Panc1 (cell line): Measurements from ENCODE around the gene GALNT10.

ENCODE experiments used
- CTCF ChIP-seq: fragments of 450-650 bp; IDR thresholded peaks from 2 replicates; pipeline ENCODE4 v1.5.1; 2017; ENCODE audit warnings: mild to moderate bottlenecking
- POLR2AphosphoS5 ChIP-seq: IDR thresholded peaks from 2 replicates; pipeline ENCODE4 v1.6.1; 2012; ENCODE audit warnings: mild to moderate bottlenecking, low read depth, low read length, moderate library complexity
- TCF7L2 ChIP-seq: IDR thresholded peaks from 2 replicates; pipeline ENCODE4 v1.6.1; 2011; ENCODE audit warnings: mild to moderate bottlenecking, low read depth, low read length, inconsistent platforms

GRCh38 chr5:154321546-154321945, 131.0 kb downstream of the GALNT10 start:
- TF ChIP-seq CTCF, result no peak
- no peak for TF ChIP-seq POLR2AphosphoS5
- TF ChIP-seq TCF7L2, result no peak
